Endothelial cell of umbilical vein (primary cell): ENCODE data around the gene KRT84. TPM values are rescaled to one million over a fixed set of nuclear protein-coding genes. Genes with fewer than 3 reads are reported as not detected.

Source experiments
- BruUV-seq: library from RNA; stranded (reverse); fragments of 400-500 nt; replicated peaks from 2 replicates; lab custom pipeline; 2021; lab: Mats Ljungman, UMichigan
- CTCF ChIA-PET: fragments of 300-600, 350-600 bp; sonication (Branson Sonifier 250); formaldehyde crosslinking; loops from one replicate; lab custom pipeline; 2021; ENCODE audit warnings: antibody characterized with exemption, inconsistent platforms; lab: Charles Lee
- POLR2A ChIA-PET: fragments of 300-600, 350-600 bp; sonication (Branson Sonifier 250); formaldehyde crosslinking; loops from one replicate; lab custom pipeline; 2021; ENCODE audit warnings: antibody characterized with exemption, inconsistent platforms; lab: Charles Lee
- DNase-seq: peaks from one replicate; pipeline ENCODE4 v3.0.0-alpha.2; 2011; ENCODE audit warnings: low read depth, low spot score
- FAIRE-seq: peaks from 2 replicates; lab custom pipeline; 2011; peaks lifted over from hg19 to GRCh38; lab: Jason Lieb, UNC
- H2AFZ ChIP-seq: 2 replicates; pipeline ENCODE4 v1.6.0; 2012; ENCODE audit warnings: low read depth, low read length, control low read depth, inconsistent platforms
- H3K27ac ChIP-seq: 2 replicates; pipeline ENCODE4 v1.5.1; 2011; ENCODE audit warnings: low read depth, mild to moderate bottlenecking, control low read depth, low read length, moderate library complexity; ENCODE audit not compliant: insufficient read depth
- H3K27me3 ChIP-seq, 2 experiments: 2 replicates each; pipeline versions ENCODE4 v1.6.0 to v1.6.1; 2011; ENCODE audit warnings: low read length in 2 of 2, mixed read lengths in 1 of 2; ENCODE audit not compliant: control insufficient read depth in 2 of 2, insufficient read depth in 2 of 2
- H3K36me3 ChIP-seq, 2 experiments: 2 replicates in 1 of 2; 3 replicates in 1 of 2; pipeline ENCODE4 v1.5.1; 2011; ENCODE audit warnings: low read length in 2 of 2, mild to moderate bottlenecking in 1 of 2, moderate library complexity in 1 of 2; ENCODE audit not compliant: control insufficient read depth in 2 of 2, insufficient read depth in 2 of 2; ENCODE audit errors: extremely low read depth in 1 of 2
- H3K4me1 ChIP-seq: 3 replicates; pipeline ENCODE4 v1.5.1; 2011; ENCODE audit warnings: mild to moderate bottlenecking, low read length; ENCODE audit not compliant: control insufficient read depth, insufficient read depth; ENCODE audit errors: extremely low read depth
- H3K4me2 ChIP-seq: 2 replicates; pipeline ENCODE4 v1.6.1; 2011; ENCODE audit warnings: low read length, control low read depth, mixed read lengths; ENCODE audit not compliant: insufficient read depth
- H3K4me3 ChIP-seq, 3 experiments: fragments of 200-600 bp in 1 of 3; sonication (generic), shearing (Covaris generic) in 1 of 3; replicated peaks in 1 of 3; 2 replicates each; pipeline ENCODE4 v1.5.1; 2011 to 2016; ENCODE audit warnings: control low read depth in 3 of 3, low read length in 3 of 3, mild to moderate bottlenecking in 2 of 3, inconsistent platforms in 1 of 3, low read depth in 1 of 3, moderate library complexity in 1 of 3; ENCODE audit not compliant: insufficient read depth in 1 of 3
- H3K79me2 ChIP-seq: 2 replicates; pipeline ENCODE4 v1.6.0; 2012; ENCODE audit warnings: low read length, inconsistent platforms; ENCODE audit not compliant: control insufficient read depth, insufficient read depth
- H3K9ac ChIP-seq: replicated peaks from 2 replicates; pipeline ENCODE3; 2011; ENCODE audit warnings: low read length, control low read depth; ENCODE audit not compliant: insufficient read depth; ENCODE audit errors: extremely low read depth
- H3K9me1 ChIP-seq: replicated peaks from 3 replicates; pipeline ENCODE4 v1.6.0; 2011; ENCODE audit warnings: mild to moderate bottlenecking, low read length; ENCODE audit not compliant: control insufficient read depth, insufficient read depth; ENCODE audit errors: extremely low read depth
- H3K9me3 ChIP-seq: replicated peaks from 2 replicates; pipeline ENCODE4 v1.5.1; 2012; ENCODE audit warnings: low read length, inconsistent platforms; ENCODE audit not compliant: control insufficient read depth, insufficient read depth
- H4K20me1 ChIP-seq: replicated peaks from 2 replicates; pipeline ENCODE3; 2011; ENCODE audit warnings: mild to moderate bottlenecking, low read length; ENCODE audit not compliant: control insufficient read depth, insufficient read depth; ENCODE audit errors: extremely low read depth
- EZH2 ChIP-seq: IDR thresholded peaks from 2 replicates; pipeline ENCODE4 v1.6.1; 2012; ENCODE audit warnings: borderline replicate concordance, low read depth, mild to moderate bottlenecking, moderate library complexity, low read length, inconsistent platforms; ENCODE audit not compliant: severe bottlenecking
- FOS ChIP-seq: IDR thresholded peaks from 2 replicates; pipeline ENCODE4 v1.6.1; 2011; ENCODE audit warnings: mild to moderate bottlenecking, low read length, moderate library complexity, borderline replicate concordance; ENCODE audit not compliant: insufficient read depth
- GATA2 ChIP-seq: IDR thresholded peaks from 2 replicates; pipeline ENCODE4 v1.7.0; 2011; ENCODE audit warnings: low read depth, mild to moderate bottlenecking, moderate library complexity, mixed read lengths, low read length; ENCODE audit not compliant: insufficient read length, insufficient read depth
- JUN ChIP-seq: IDR thresholded peaks from 2 replicates; pipeline ENCODE4 v1.6.1; 2011; ENCODE audit warnings: borderline replicate concordance, low read depth; ENCODE audit not compliant: insufficient read length, insufficient read depth
- MYC ChIP-seq: IDR thresholded peaks from one replicate; pipeline ENCODE4 v1.6.1; 2011; ENCODE audit warnings: mild to moderate bottlenecking, low read depth, low read length
- POLR2A ChIP-seq: IDR thresholded peaks from 2 replicates; pipeline ENCODE4 v1.6.1; 2012; ENCODE audit warnings: low read depth, mild to moderate bottlenecking, control low read depth, low read length
- POLR2AphosphoS5 ChIP-seq: IDR thresholded peaks from 2 replicates; pipeline ENCODE4 v1.6.1; 2012; ENCODE audit warnings: low read depth, mild to moderate bottlenecking, control low read depth, low read length, moderate library complexity; ENCODE audit not compliant: insufficient read depth
- dilution Hi-C: fragments of 300-500 bp; cut with MboI; formaldehyde crosslinking; loops from one replicate; pipeline ENCODE4 v1.15.0; 2019; ENCODE audit warnings: low sequenced_read_pairs; ENCODE audit not compliant: extremely low pct_ligation_motif_present
- intact Hi-C: fragments of 100-400 bp; cut with micrococcal nuclease; formaldehyde crosslinking; loops from one replicate; pipeline ENCODE4 v1.10.0; 2022
- polyA plus RNA-seq, 4 experiments: library from polyadenylated mRNA; depleted of rRNA in 3 of 4; stranded (reverse) in 3 of 4; unstranded in 1 of 4; fragments of >200 nt; gene quantifications; 2 replicates each; pipeline versions ENCODE4 v1.2.1 to v1.2.3, GENCODE V29; 2011 to 2012; ENCODE audit warnings: missing spikeins in 1 of 4
- total RNA-seq: library from RNA; stranded (reverse); gene quantifications from 2 replicates; pipeline ENCODE4 v1.2.3, GENCODE V29; 2021
- TF ChIP-seq, protein P1 (sequence below): IDR thresholded peaks from 2 replicates; pipeline ENCODE4 v1.6.1; 2011; ENCODE audit not compliant: insufficient read depth, insufficient read length
- TF ChIP-seq, protein P2 (sequence below), 2 donors: IDR thresholded peaks; 1 replicate in 1 of 2; 2 replicates in 1 of 2; pipeline ENCODE4 v1.5.1; 2011; ENCODE audit warnings: low read length in 2 of 2, mild to moderate bottlenecking in 2 of 2, moderate library complexity in 2 of 2, control low read depth in 1 of 2, inconsistent platforms in 1 of 2, low read depth in 1 of 2; ENCODE audit not compliant: insufficient read depth in 1 of 2; ENCODE audit errors: extremely low read depth in 1 of 2

KRT84 gene
- total and polyA plus RNA-seq, 2 donors (not counting 3 experiments of a cell fraction or from before 2014, with no cell fraction given), result not detected

DNA sequence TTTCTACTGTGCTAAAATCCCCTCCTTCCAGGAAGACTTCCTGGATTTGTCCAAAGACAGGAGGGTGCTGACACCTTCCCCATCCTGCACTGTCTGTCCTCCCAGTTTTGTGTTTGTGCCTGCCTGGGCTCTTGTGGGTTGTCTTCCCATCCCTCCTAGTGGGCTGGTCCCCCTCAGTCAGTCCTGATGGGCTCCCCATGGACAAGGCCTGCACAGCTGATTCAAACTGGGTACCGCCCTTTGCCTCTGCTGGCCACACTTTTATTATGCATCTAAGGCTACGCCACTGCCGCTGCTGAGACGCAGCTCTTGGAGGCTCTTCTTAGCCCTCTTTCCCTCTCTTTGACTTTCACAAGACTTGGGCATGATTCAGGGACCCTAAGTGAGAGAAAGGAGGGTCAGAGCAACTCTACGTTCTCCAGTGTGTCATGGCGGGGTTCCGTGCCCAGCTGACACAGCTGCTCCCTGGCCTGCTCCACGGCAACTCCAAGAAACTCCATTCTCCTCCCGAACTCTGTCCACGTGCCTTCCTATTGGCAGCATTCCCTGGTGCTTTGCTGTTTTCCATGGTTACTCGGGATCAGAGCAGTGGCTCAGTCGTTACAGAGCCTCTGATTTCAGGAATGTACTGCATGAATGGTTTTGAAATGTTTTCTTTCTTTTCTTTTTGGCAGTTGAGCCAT, 14.4 kb downstream of the KRT84 start:
- CTCF ChIA-PET, result interaction anchor here (1.5 to 8.3 kb wide), 9 partner anchors 9 to 610 kb away, joined by 5 to 126 read pairs (median 15); no protein-coding TSS in a partner anchor
- BruUV-seq, result no TSS peak
- TF ChIP-seq, protein P1, sequence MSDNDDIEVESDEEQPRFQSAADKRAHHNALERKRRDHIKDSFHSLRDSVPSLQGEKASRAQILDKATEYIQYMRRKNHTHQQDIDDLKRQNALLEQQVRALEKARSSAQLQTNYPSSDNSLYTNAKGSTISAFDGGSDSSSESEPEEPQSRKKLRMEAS, result no peak
- TF ChIP-seq JUN (no peak), GATA2 (no peak), MYC (no peak), EZH2 (no peak), POLR2AphosphoS5 (no peak), POLR2A (no peak), FOS (no peak)
- TF ChIP-seq, protein P2, sequence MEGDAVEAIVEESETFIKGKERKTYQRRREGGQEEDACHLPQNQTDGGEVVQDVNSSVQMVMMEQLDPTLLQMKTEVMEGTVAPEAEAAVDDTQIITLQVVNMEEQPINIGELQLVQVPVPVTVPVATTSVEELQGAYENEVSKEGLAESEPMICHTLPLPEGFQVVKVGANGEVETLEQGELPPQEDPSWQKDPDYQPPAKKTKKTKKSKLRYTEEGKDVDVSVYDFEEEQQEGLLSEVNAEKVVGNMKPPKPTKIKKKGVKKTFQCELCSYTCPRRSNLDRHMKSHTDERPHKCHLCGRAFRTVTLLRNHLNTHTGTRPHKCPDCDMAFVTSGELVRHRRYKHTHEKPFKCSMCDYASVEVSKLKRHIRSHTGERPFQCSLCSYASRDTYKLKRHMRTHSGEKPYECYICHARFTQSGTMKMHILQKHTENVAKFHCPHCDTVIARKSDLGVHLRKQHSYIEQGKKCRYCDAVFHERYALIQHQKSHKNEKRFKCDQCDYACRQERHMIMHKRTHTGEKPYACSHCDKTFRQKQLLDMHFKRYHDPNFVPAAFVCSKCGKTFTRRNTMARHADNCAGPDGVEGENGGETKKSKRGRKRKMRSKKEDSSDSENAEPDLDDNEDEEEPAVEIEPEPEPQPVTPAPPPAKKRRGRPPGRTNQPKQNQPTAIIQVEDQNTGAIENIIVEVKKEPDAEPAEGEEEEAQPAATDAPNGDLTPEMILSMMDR (IDR thresholded peaks at IDR 0.05; ENCODE audit: extremely low read depth in 1 of 2, insufficient read depth in 1 of 2, low read depth in 1 of 2, low read length in 2 of 2), result no peak
- peaks cover 13 to 17% of the 10 kb centered on the region in 2 experiments for H3K27me3 ChIP-seq
- FAIRE-seq (no peak), DNase-seq (peak; percentile 23)
- no peaks in the 10 kb centered on the region for H3K4me1 ChIP-seq
- H3K4me3 ChIP-seq, result no peak overlapping the region
- no peaks in the 10 kb centered on the region for H3K36me3 ChIP-seq
- POLR2A ChIA-PET, result no interaction called here
- no peak overlapping the region for H3K9ac ChIP-seq
- dilution Hi-C loops, result no loop called here
- H3K4me2 ChIP-seq, result no peak overlapping the region
- H4K20me1 ChIP-seq, result no peaks in the 10 kb centered on the region
- no peaks in the 10 kb centered on the region for H3K79me2 ChIP-seq
- no peaks in the 10 kb centered on the region for H3K9me3 ChIP-seq
- no peaks in the 10 kb centered on the region for H3K9me1 ChIP-seq
- H3K27ac ChIP-seq, result no peak overlapping the region
- intact Hi-C loops, result no loop called here
- no peak overlapping the region for H2AFZ ChIP-seq
